Neural progenitor cell (in vitro differentiated cells): ENCODE results near the gene TRMT6.

Source experiments
- EZH2 ChIP-seq: fragments of 200-600 bp; sonication (generic); IDR thresholded peaks from 2 replicates; pipeline ENCODE4 v1.6.1; 2017; ENCODE audit warnings: antibody characterized with exemption, mild to moderate bottlenecking, moderate library complexity
- EZH2phosphoT487 ChIP-seq: fragments of 200-600 bp; sonication (generic); IDR thresholded peaks from 2 replicates; pipeline ENCODE4 v1.6.1; 2017; ENCODE audit warnings: antibody characterized with exemption
- TF ChIP-seq, protein P1 (sequence below): fragments of 200-600 bp; sonication (generic); IDR thresholded peaks from 2 replicates; pipeline ENCODE4 v1.5.1; 2017; ENCODE audit warnings: antibody characterized with exemption, mild to moderate bottlenecking

DNA sequence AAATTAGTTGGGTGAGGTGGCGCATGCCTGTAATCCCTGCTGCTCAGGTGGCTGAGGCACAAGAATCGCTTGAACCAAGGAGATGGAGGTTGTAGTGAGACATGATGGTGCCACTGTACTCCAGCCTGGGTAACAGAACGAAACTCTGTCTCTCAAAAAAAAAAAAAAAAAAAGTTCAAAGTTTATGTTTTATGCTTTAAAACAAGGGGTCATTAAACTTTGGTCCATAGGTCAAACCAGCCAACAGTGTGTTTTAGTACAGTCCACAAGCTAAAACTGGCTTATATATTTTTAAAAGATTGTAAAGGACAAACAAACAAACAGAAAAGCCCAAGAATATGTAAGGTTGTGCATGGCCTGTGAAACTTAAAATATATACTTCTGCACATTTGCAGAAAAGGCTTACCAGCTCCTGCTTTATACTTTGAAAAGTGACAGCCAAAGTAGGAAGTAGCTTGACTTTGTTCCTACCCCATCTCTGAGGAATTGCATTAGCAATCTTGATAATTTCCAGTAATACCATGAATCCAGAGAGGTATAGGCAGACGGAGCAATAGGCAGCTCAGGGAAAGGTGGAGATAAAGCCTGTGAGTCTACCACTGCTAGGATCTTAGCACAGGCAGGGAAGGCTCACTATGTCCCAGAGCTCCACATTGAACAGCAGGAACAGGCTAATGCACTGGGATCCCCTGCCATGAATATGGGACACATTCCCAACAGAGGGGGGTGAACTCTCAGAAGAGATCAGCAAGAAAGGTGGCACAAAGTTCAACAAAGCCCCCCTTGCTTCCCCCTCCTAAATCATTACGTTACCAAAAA, 30.6 kb upstream of the TRMT6 start:
- TF ChIP-seq, protein P1, sequence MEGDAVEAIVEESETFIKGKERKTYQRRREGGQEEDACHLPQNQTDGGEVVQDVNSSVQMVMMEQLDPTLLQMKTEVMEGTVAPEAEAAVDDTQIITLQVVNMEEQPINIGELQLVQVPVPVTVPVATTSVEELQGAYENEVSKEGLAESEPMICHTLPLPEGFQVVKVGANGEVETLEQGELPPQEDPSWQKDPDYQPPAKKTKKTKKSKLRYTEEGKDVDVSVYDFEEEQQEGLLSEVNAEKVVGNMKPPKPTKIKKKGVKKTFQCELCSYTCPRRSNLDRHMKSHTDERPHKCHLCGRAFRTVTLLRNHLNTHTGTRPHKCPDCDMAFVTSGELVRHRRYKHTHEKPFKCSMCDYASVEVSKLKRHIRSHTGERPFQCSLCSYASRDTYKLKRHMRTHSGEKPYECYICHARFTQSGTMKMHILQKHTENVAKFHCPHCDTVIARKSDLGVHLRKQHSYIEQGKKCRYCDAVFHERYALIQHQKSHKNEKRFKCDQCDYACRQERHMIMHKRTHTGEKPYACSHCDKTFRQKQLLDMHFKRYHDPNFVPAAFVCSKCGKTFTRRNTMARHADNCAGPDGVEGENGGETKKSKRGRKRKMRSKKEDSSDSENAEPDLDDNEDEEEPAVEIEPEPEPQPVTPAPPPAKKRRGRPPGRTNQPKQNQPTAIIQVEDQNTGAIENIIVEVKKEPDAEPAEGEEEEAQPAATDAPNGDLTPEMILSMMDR, result no peak
- TF ChIP-seq EZH2, result no peak
- TF ChIP-seq EZH2phosphoT487, result no peak
